H1 (cell line): Measurements from ENCODE around the gene FKBP6. TPM values are rescaled to one million over a fixed set of nuclear protein-coding genes. Genes with fewer than 3 reads are reported as not detected.
"Not testable (repeated sequence)": the region's sequence is repeated elsewhere in the genome, so short reads cannot be mapped to it uniquely, and the experiment has no call there.

ENCODE experiments used
- CTCF ChIA-PET: fragments of 300-600 bp; sonication (Branson Sonifier 250); formaldehyde crosslinking; loops from one replicate; lab custom pipeline; 2021; ENCODE audit not compliant: partially characterized antibody; lab: Charles Lee
- POLR2A ChIA-PET: fragments of 300-600 bp; sonication (Branson Sonifier 250); formaldehyde crosslinking; loops from one replicate; lab custom pipeline; 2021; ENCODE audit warnings: inconsistent platforms; ENCODE audit not compliant: partially characterized antibody; lab: Charles Lee
- DNase-seq, 2 experiments: peaks; one replicate each; pipeline versions ENCODE4 v3.0.0 to v3.0.0-alpha.2; 2010 to 2022; ENCODE audit warnings: low spot score in 2 of 2, low read depth in 1 of 2, mixed read lengths in 1 of 2
- FAIRE-seq: peaks from 2 replicates; lab custom pipeline; 2011; peaks lifted over from hg19 to GRCh38; lab: Jason Lieb, UNC
- H2AFZ ChIP-seq: 2 replicates; pipeline ENCODE4 v1.8.1; 2012; ENCODE audit warnings: low read length, inconsistent platforms
- H2AK5ac ChIP-seq: 2 replicates; pipeline ENCODE4 v1.6.1; 2013; ENCODE audit warnings: low read depth, low read length
- H2BK120ac ChIP-seq: replicated peaks from 2 replicates; pipeline ENCODE3; 2013; ENCODE audit warnings: low read depth, low read length, inconsistent platforms
- H2BK12ac ChIP-seq: 2 replicates; pipeline ENCODE4 v1.6.1; 2013; ENCODE audit warnings: low read depth, low read length
- H2BK15ac ChIP-seq: 2 replicates; pipeline ENCODE4 v1.6.1; 2013; ENCODE audit warnings: low read length
- H2BK20ac ChIP-seq: 2 replicates; pipeline ENCODE4 v1.6.1; 2013; ENCODE audit warnings: low read length
- H2BK5ac ChIP-seq: 2 replicates; pipeline ENCODE4 v1.6.1; 2013; ENCODE audit warnings: low read depth, low read length
- H3K14ac ChIP-seq: 2 replicates; pipeline ENCODE4 v1.6.1; 2013; ENCODE audit warnings: inconsistent platforms; ENCODE audit not compliant: insufficient read length
- H3K18ac ChIP-seq: 2 replicates; pipeline ENCODE4 v1.6.1; 2013; ENCODE audit warnings: low read length; ENCODE audit errors: extremely low read depth
- H3K23ac ChIP-seq: 2 replicates; pipeline ENCODE4 v1.6.1; 2013; ENCODE audit warnings: inconsistent platforms; ENCODE audit not compliant: insufficient read length
- H3K23me2 ChIP-seq: 2 replicates; pipeline ENCODE4 v1.6.1; 2013; ENCODE audit warnings: low read depth, low read length
- H3K27ac ChIP-seq: 2 replicates; pipeline ENCODE4 v1.6.1; 2011; ENCODE audit warnings: low read depth, low read length, inconsistent platforms
- H3K27me3 ChIP-seq, 4 experiments: replicated peaks in 1 of 4; 1 replicate in 1 of 4; 2 replicates in 3 of 4; pipeline versions ENCODE4 v1.6.1 to v1.8.1; 2011 to 2013; ENCODE audit warnings: low read length in 3 of 4, mild to moderate bottlenecking in 3 of 4, inconsistent platforms in 2 of 4, mixed read lengths in 2 of 4, moderate library complexity in 1 of 4; ENCODE audit not compliant: control insufficient read depth in 3 of 4, insufficient read depth in 3 of 4; ENCODE audit errors: extremely low read depth in 1 of 4
- H3K36me3 ChIP-seq, 4 experiments: 2 replicates each; pipeline versions ENCODE4 v1.6.1 to v1.8.1; 2011 to 2013; ENCODE audit warnings: mild to moderate bottlenecking in 4 of 4, low read length in 3 of 4, moderate library complexity in 2 of 4, control low read depth in 1 of 4, inconsistent platforms in 1 of 4; ENCODE audit not compliant: insufficient read depth in 4 of 4, control insufficient read depth in 2 of 4
- H3K4ac ChIP-seq: replicated peaks from 2 replicates; pipeline ENCODE3; 2013; ENCODE audit warnings: low read length, low read depth, mixed read lengths, inconsistent platforms; ENCODE audit not compliant: insufficient read length
- H3K4me1 ChIP-seq, 4 experiments: replicated peaks in 1 of 4; 1 replicate in 1 of 4; 2 replicates in 3 of 4; pipeline versions ENCODE4 v1.6.1 to v1.8.1; 2011 to 2013; ENCODE audit warnings: low read length in 3 of 4, inconsistent platforms in 2 of 4, mixed read lengths in 1 of 4; ENCODE audit not compliant: insufficient read depth in 4 of 4, control insufficient read depth in 3 of 4
- H3K4me2 ChIP-seq, 2 experiments: 2 replicates each; pipeline versions ENCODE4 v1.6.1 to v1.8.1; 2011 to 2013; ENCODE audit warnings: low read depth in 2 of 2, low read length in 2 of 2, control low read depth in 1 of 2, inconsistent platforms in 1 of 2, mild to moderate bottlenecking in 1 of 2; ENCODE audit not compliant: insufficient read depth in 1 of 2
- H3K4me3 ChIP-seq, 4 experiments: fragments of 200-600, 300-600 bp in 1 of 4; sonication (generic), shearing (Covaris generic), sonication (Bioruptor Twin) in 1 of 4; 2 replicates each; pipeline versions ENCODE4 v1.5.1 to v1.8.1; 2011 to 2016; ENCODE audit warnings: low read length in 4 of 4, low read depth in 3 of 4, control low read depth in 2 of 4, inconsistent platforms in 2 of 4, mild to moderate bottlenecking in 2 of 4, mixed read lengths in 1 of 4, moderate library complexity in 1 of 4; ENCODE audit not compliant: insufficient read depth in 2 of 4; ENCODE audit errors: extremely low read depth in 1 of 4
- H3K56ac ChIP-seq: replicated peaks from 2 replicates; pipeline ENCODE3; 2013; ENCODE audit warnings: low read depth, mild to moderate bottlenecking, mixed read lengths, low read length, inconsistent platforms; ENCODE audit not compliant: insufficient read length
- H3K79me1 ChIP-seq: 2 replicates; pipeline ENCODE4 v1.6.1; 2013; ENCODE audit warnings: low read depth, low read length, control low read depth
- H3K79me2 ChIP-seq, 2 experiments: 2 replicates each; pipeline versions ENCODE4 v1.6.1 to v1.8.1; 2012 to 2013; ENCODE audit warnings: low read length in 2 of 2, mild to moderate bottlenecking in 2 of 2, inconsistent platforms in 1 of 2; ENCODE audit not compliant: insufficient read depth in 2 of 2, control insufficient read depth in 1 of 2
- H3K9ac ChIP-seq, 4 experiments: replicated peaks in 1 of 4; 1 replicate in 1 of 4; 2 replicates in 3 of 4; pipeline versions ENCODE4 v1.6.1 to v1.8.1; 2011 to 2013; ENCODE audit warnings: low read depth in 3 of 4, low read length in 3 of 4, control low read depth in 2 of 4, mild to moderate bottlenecking in 2 of 4, moderate library complexity in 2 of 4, inconsistent platforms in 1 of 4; ENCODE audit errors: extremely low read depth in 1 of 4
- H3K9me3 ChIP-seq, 2 experiments: 2 replicates each; pipeline versions ENCODE4 v1.6.1 to v1.8.1; 2012 to 2013; ENCODE audit warnings: mild to moderate bottlenecking in 2 of 2, moderate library complexity in 2 of 2, control low read depth in 1 of 2, inconsistent platforms in 1 of 2, low read depth in 1 of 2, low read length in 1 of 2, mixed read lengths in 1 of 2; ENCODE audit not compliant: insufficient read depth in 2 of 2
- H4K20me1 ChIP-seq, 2 experiments: replicated peaks in 1 of 2; 2 replicates each; pipeline versions ENCODE3 to v1.8.1; 2011 to 2013; ENCODE audit warnings: inconsistent platforms in 2 of 2, low read length in 2 of 2, mild to moderate bottlenecking in 1 of 2; ENCODE audit not compliant: insufficient read depth in 2 of 2, control insufficient read depth in 1 of 2
- H4K5ac ChIP-seq: 2 replicates; pipeline ENCODE4 v1.6.1; 2013; ENCODE audit warnings: low read length, low read depth, mixed read lengths, inconsistent platforms; ENCODE audit not compliant: insufficient read length
- H4K8ac ChIP-seq: 2 replicates; pipeline ENCODE4 v1.8.0; 2013; ENCODE audit warnings: mild to moderate bottlenecking, moderate library complexity, low read length, inconsistent platforms; ENCODE audit not compliant: insufficient read depth; ENCODE audit errors: extremely low read depth
- H4K91ac ChIP-seq: replicated peaks from 2 replicates; pipeline ENCODE3; 2013; ENCODE audit warnings: low read length, mixed read lengths, inconsistent platforms; ENCODE audit not compliant: insufficient read length
- WGBS, 2 experiments: shearing (Covaris generic) in 1 of 2; methylation state at CpG; one replicate each; pipeline versions ENCODE4 v1.1.6 to v1.1.7; 2013 to 2015; ENCODE audit warnings: low lambda C conversion rate in 2 of 2, mixed read lengths in 2 of 2, inconsistent platforms in 1 of 2, low coverage in 1 of 2, missing lambda C conversion rate in 1 of 2; ENCODE audit not compliant: insufficient replicate concordance in 2 of 2, insufficient coverage in 1 of 2, insufficient read length in 1 of 2; ENCODE audit errors: extremely low coverage in 1 of 2, missing lambda C conversion rate in 1 of 2; 5-methylcytosine and 5-hydroxymethylcytosine counted together
- polyA plus RNA-seq, 7 experiments: library from polyadenylated mRNA; depleted of rRNA in 3 of 7; stranded (reverse) in 5 of 7; unstranded in 2 of 7; fragments of >200 nt in 5 of 7; fragments of 200-250 nt in 2 of 7; gene quantifications; 1 replicate in 5 of 7; 2 replicates in 1 of 7; 4 replicates in 1 of 7; pipeline versions ENCODE4 v1.2.1 to v1.2.3, GENCODE V29; 2011 to 2013; ENCODE audit warnings: missing spikeins in 2 of 7, mixed read lengths in 2 of 7
- total RNA-seq: library from RNA; stranded (reverse); fragmentation: NEBNext Ultra II Directional; extraction: Animal tissue kit (Norgen Biotek cat#: 25700); gene quantifications from 2 replicates; pipeline ENCODE4 v1.2.1, GENCODE V29; 2021

The FKBP6 gene
- total and polyA plus RNA-seq, 2 of the 8 experiments (the other 6 are each of a cell fraction or from before 2014, with no cell fraction given) = 0.14 to 0.19 TPM

- peak in 1 of 2 experiments; percentile 37 for DNase-seq
- H3K4me3 ChIP-seq, H3K79me2 ChIP-seq, H2BK5ac ChIP-seq, POLR2A ChIA-PET, H3K56ac ChIP-seq, H2BK15ac ChIP-seq, H3K9ac ChIP-seq, H2BK12ac ChIP-seq, CTCF ChIA-PET, H3K18ac ChIP-seq, H3K27me3 ChIP-seq, H3K27ac ChIP-seq, H3K23me2 ChIP-seq, H3K4ac ChIP-seq, H2BK20ac ChIP-seq, H2BK120ac ChIP-seq, H4K20me1 ChIP-seq, H3K23ac ChIP-seq, H3K79me1 ChIP-seq, H3K14ac ChIP-seq, H4K8ac ChIP-seq, H4K91ac ChIP-seq, H3K9me3 ChIP-seq, H3K4me2 ChIP-seq, FAIRE-seq, H2AFZ ChIP-seq, H4K5ac ChIP-seq, H3K4me1 ChIP-seq, H2AK5ac ChIP-seq: not testable (repeated sequence)
- peaks cover 7 to 18% (median 13%) of the 10 kb centered on the region in 4 experiments for H3K36me3 ChIP-seq
- WGBS, 2 experiments = 80% methylated on average over 1 of the region's 12 CpGs; no CpG with 5 or more reads in 1 of the 2 experiments
Measured at GRCh38 chr7:73299812-73300211, 28.1 kb upstream of the FKBP6 start.

- H3K23me2 ChIP-seq, H3K4me3 ChIP-seq, POLR2A ChIA-PET, DNase-seq, H3K14ac ChIP-seq, H4K8ac ChIP-seq, H3K79me2 ChIP-seq, H2AFZ ChIP-seq, H4K20me1 ChIP-seq, H4K5ac ChIP-seq, H2BK120ac ChIP-seq, H3K4me2 ChIP-seq, H3K9ac ChIP-seq, FAIRE-seq, H3K56ac ChIP-seq, H3K23ac ChIP-seq, H3K18ac ChIP-seq, H2AK5ac ChIP-seq, H3K27me3 ChIP-seq, H2BK12ac ChIP-seq, H3K27ac ChIP-seq, H2BK5ac ChIP-seq, H3K4ac ChIP-seq, H3K79me1 ChIP-seq, CTCF ChIA-PET, H2BK15ac ChIP-seq, H3K9me3 ChIP-seq, H4K91ac ChIP-seq, H2BK20ac ChIP-seq, H3K4me1 ChIP-seq: not testable (repeated sequence)
- 63% methylated on average over 6 of the region's 14 CpGs; no CpG with 5 or more reads in 1 of the 2 experiments for WGBS, 2 experiments
- H3K36me3 ChIP-seq = peaks cover 7 to 24% (median 16%) of the 10 kb centered on the region in 4 experiments
Measured at GRCh38 chr7:73301108-73301507, 26.9 kb upstream of the FKBP6 start.
